COLO668 (cell line): Measurements from ENCODE around the gene GAS5.

Experiments used
- DNase-seq: peaks from one replicate; lab custom pipeline; 2025; ENCODE audit not compliant: unreplicated experiment; lab: John Stamatoyannopoulos, UW

GAS5 gene

GRCh38 chr1:173832748-173833147 lies 35.0 kb downstream of the GAS5 start:
- DNase-seq: no peak

- no peak for DNase-seq
These were observed 40.2 kb downstream of the GAS5 start for GRCh38 chr1:173827611-173828010.

GRCh38 chr1:173824315-173825081 lies 43.3 kb downstream of the GAS5 start, which contains the start of the genes CENPL and DARS2:
TSS of gene CENPL (minus strand) at chr1:173824883. CDS start at chr1:173811299, 13,584 bp downstream.
TSS of gene DARS2 (plus strand) at chr1:173824673. CDS start at chr1:173825230, 557 bp downstream.
- peak; percentile 96 for DNase-seq

GRCh38 chr1:173823781-173824314 lies 43.9 kb downstream of the GAS5 start:
- no peak for DNase-seq

GRCh38 chr1:173821680-173822079 lies 46.1 kb downstream of the GAS5 start:
- no peak for DNase-seq

- DNase-seq: no peak
These were observed 49.3 kb downstream of the GAS5 start for GRCh38 chr1:173818459-173818858.
